Dedifferentiated amniotic fluid mesenchymal stem cell (primary cell): Measurements from ENCODE around the gene TTC31.

Source experiments
- DNase-seq: peaks from one replicate; pipeline ENCODE4 v3.0.0-alpha.2; 2016; ENCODE audit errors: extremely low spot score

TTC31 gene

GRCh38 chr2:74526649-74527230 lies 43.9 kb downstream of the TTC31 start:
- no peak for DNase-seq

GRCh38 chr2:74527741-74528140 lies 44.9 kb downstream of the TTC31 start:
- no peak for DNase-seq

- DNase-seq, result no peak
These were observed 45.9 kb downstream of the TTC31 start for GRCh38 chr2:74528600-74529356.

GRCh38 chr2:74529357-74530238 lies 46.7 kb downstream of the TTC31 start, which contains the start of the genes AUP1 and HTRA2:
Gene AUP1 (minus strand): TSS chr2:74529706. CDS start chr2:74529629, 77 bp downstream.
Gene HTRA2 (plus strand): TSS chr2:74529933. CDS start chr2:74530007, 74 bp downstream.
- DNase-seq, result peak; percentile 99

GRCh38 chr2:74530239-74531187 lies 47.6 kb downstream of the TTC31 start:
- no peak for DNase-seq

- DNase-seq, result no peak
These were observed 48.8 kb downstream of the TTC31 start for GRCh38 chr2:74531666-74532065.

GRCh38 chr2:74532222-74532621 lies 49.3 kb downstream of the TTC31 start:
- no peak for DNase-seq

- no peak for DNase-seq
These were observed 50.6 kb downstream of the TTC31 start for GRCh38 chr2:74533464-74533863.

GRCh38 chr2:74534411-74534810 lies 51.5 kb downstream of the TTC31 start:
- DNase-seq, result no peak

- no peak for DNase-seq
These were observed 52.6 kb downstream of the TTC31 start for GRCh38 chr2:74535440-74535965.

- DNase-seq, result no peak
These were observed 53.5 kb downstream of the TTC31 start for GRCh38 chr2:74536166-74536950.

GRCh38 chr2:74537140-74537539 lies 54.3 kb downstream of the TTC31 start:
- DNase-seq, result no peak

- no peak for DNase-seq
These were observed 56.0 kb downstream of the TTC31 start for GRCh38 chr2:74538881-74539339.

GRCh38 chr2:74540291-74540690 lies 57.4 kb downstream of the TTC31 start:
- DNase-seq, result no peak

GRCh38 chr2:74542978-74543377 lies 60.1 kb downstream of the TTC31 start:
- no peak for DNase-seq
